K562 (cell line): Measurements from ENCODE around the gene ITGB5. TPM values are rescaled to one million over a fixed set of nuclear protein-coding genes. Genes with fewer than 3 reads are reported as not detected.

Experiments
- ATAC-seq: fragments of 200-7000 bp; cut with Tn5 transposase; 3 replicates; pipeline ENCODE4 v1.9.1; 2020; ENCODE audit warnings: moderate library complexity
- BruUV-seq: library from RNA; stranded (reverse); fragments of 400-500 nt; replicated peaks from 2 replicates; lab custom pipeline; 2021; lab: Mats Ljungman, UMichigan
- CTCF ChIA-PET: fragments of 300-600 bp; formaldehyde crosslinking; extraction: SDS; loops from one replicate; lab custom pipeline; 2021; ENCODE audit warnings: low intra/inter-chr PET ratio; lab: Yijun Ruan, JAX
- POLR2A ChIA-PET: fragments of 300-600, 350-650 bp; sonication (Branson Sonifier 250); formaldehyde crosslinking; extraction: SDS; loops from one replicate; lab custom pipeline; 2021; ENCODE audit warnings: antibody characterized with exemption, inconsistent platforms; lab: Yijun Ruan, JAX
- DNase-seq, 4 experiments: peaks; one replicate each; pipeline versions ENCODE4 v3.0.0 to v3.0.0-alpha.2; 2011 to 2018; ENCODE audit warnings: low spot score in 3 of 4, mixed read lengths in 3 of 4; ENCODE audit errors: extremely low read depth in 1 of 4
- FAIRE-seq: peaks from 2 replicates; lab custom pipeline; 2011; peaks lifted over from hg19 to GRCh38; lab: Jason Lieb, UNC
- H2AFZ ChIP-seq: 2 replicates; pipeline ENCODE4 v1.6.0; 2011; ENCODE audit warnings: low read depth, low read length, control low read depth, inconsistent platforms
- H3K27ac ChIP-seq: fragments of 200-600 bp; 3 replicates; pipeline ENCODE4 v1.8.0; 2011; ENCODE audit warnings: low read depth, mild to moderate bottlenecking, control low read depth, inconsistent platforms, low read length, moderate library complexity, mixed read lengths; ENCODE audit errors: extremely low read depth
- H3K27me3 ChIP-seq, 2 experiments: fragments of 300-600 bp in 1 of 2; 2 replicates in 1 of 2; 3 replicates in 1 of 2; pipeline versions ENCODE4 v1.6.0 to v1.8.0; 2011; ENCODE audit warnings: inconsistent platforms in 2 of 2, low read length in 2 of 2, mild to moderate bottlenecking in 1 of 2, mixed read lengths in 1 of 2, moderate library complexity in 1 of 2; ENCODE audit not compliant: control insufficient read depth in 2 of 2, insufficient read depth in 2 of 2
- H3K36me3 ChIP-seq: fragments of 300-600 bp; 3 replicates; pipeline ENCODE4 v1.8.0; 2011; ENCODE audit warnings: mild to moderate bottlenecking, low read length, inconsistent platforms; ENCODE audit not compliant: control insufficient read depth, insufficient read depth
- H3K4me1 ChIP-seq, 2 experiments: fragments of 200-600 bp in 1 of 2; replicated peaks in 1 of 2; 2 replicates in 1 of 2; 3 replicates in 1 of 2; pipeline versions ENCODE4 v1.5.1 to v1.8.0; 2011; ENCODE audit warnings: inconsistent platforms in 2 of 2, low read length in 2 of 2, mild to moderate bottlenecking in 1 of 2, mixed read lengths in 1 of 2, moderate library complexity in 1 of 2; ENCODE audit not compliant: control insufficient read depth in 2 of 2, insufficient read depth in 2 of 2
- H3K4me2 ChIP-seq: 2 replicates; pipeline ENCODE4 v1.6.1; 2011; ENCODE audit warnings: low read length, control low read depth, inconsistent platforms, mixed read lengths; ENCODE audit not compliant: insufficient read depth
- H3K4me3 ChIP-seq: fragments of 200-600 bp; sonication (generic), shearing (Covaris generic); 2 replicates; pipeline ENCODE4 v1.5.1; 2016; ENCODE audit warnings: control low read depth, inconsistent platforms
- H3K79me2 ChIP-seq: fragments of 200-600 bp; 3 replicates; pipeline ENCODE4 v1.8.0; 2011; ENCODE audit warnings: low read length, inconsistent platforms; ENCODE audit not compliant: control insufficient read depth, insufficient read depth
- H3K9ac ChIP-seq, 2 experiments: 2 replicates each; pipeline versions ENCODE4 v1.6.0 to v1.6.1; 2011; ENCODE audit warnings: low read depth in 2 of 2, low read length in 2 of 2, control low read depth in 1 of 2, inconsistent platforms in 1 of 2, mild to moderate bottlenecking in 1 of 2, mixed read lengths in 1 of 2; ENCODE audit not compliant: insufficient read depth in 1 of 2
- H3K9me1 ChIP-seq: one replicate; pipeline ENCODE4 v1.6.0; 2011; ENCODE audit warnings: inconsistent platforms, mild to moderate bottlenecking, low read length, moderate library complexity; ENCODE audit not compliant: control insufficient read depth, insufficient read depth
- H3K9me3 ChIP-seq: replicated peaks from 2 replicates; pipeline ENCODE4 v1.5.1; 2011; ENCODE audit warnings: low read depth, low read length, inconsistent platforms; ENCODE audit not compliant: control insufficient read depth, insufficient read depth
- H4K20me1 ChIP-seq: replicated peaks from 2 replicates; pipeline ENCODE4 v1.6.1; 2011; ENCODE audit warnings: low read length, inconsistent platforms, mixed read lengths; ENCODE audit not compliant: control insufficient read depth, insufficient read depth
- DMBX1 ChIP-seq: fragments of 250-450 bp; sonication (Bioruptor Pico); IDR thresholded peaks from 2 replicates; pipeline ENCODE4 v1.8.0; 2022; ENCODE audit warnings: inconsistent platforms, mild to moderate bottlenecking, moderate library complexity, borderline replicate concordance
- POLR3A ChIP-seq: IDR thresholded peaks from 2 replicates; pipeline ENCODE4 v1.6.1; 2011; ENCODE audit warnings: borderline replicate concordance, mild to moderate bottlenecking, moderate library complexity; ENCODE audit not compliant: insufficient read length, insufficient read depth; ENCODE audit errors: extremely low read depth
- PTTG1 ChIP-seq: fragments of 450-650 bp; IDR thresholded peaks from 2 replicates; pipeline ENCODE4 v1.6.1; 2016; ENCODE audit warnings: low read depth, mild to moderate bottlenecking, missing genetic modification characterization, missing compliant biosample characterization
- RFX7 ChIP-seq: fragments of 250-450 bp; sonication (Bioruptor Pico); IDR thresholded peaks from 2 replicates; pipeline ENCODE4 v1.5.1; 2021; ENCODE audit warnings: mild to moderate bottlenecking
- RNF219 ChIP-seq: fragments of 250-450 bp; sonication (Bioruptor Pico); IDR thresholded peaks from 2 replicates; pipeline ENCODE4 v1.5.0; 2022; ENCODE audit warnings: mild to moderate bottlenecking
- WGBS: fragments of 100-300 bp; shearing (Covaris generic); methylation state at CpG from one replicate; pipeline ENCODE4 v1.1.6; 2016; ENCODE audit warnings: low coverage, mixed read lengths; ENCODE audit not compliant: insufficient coverage; ENCODE audit errors: missing lambda C conversion rate; 5-methylcytosine and 5-hydroxymethylcytosine counted together
- in situ Hi-C: fragments of 300-500 bp; cut with MboI; formaldehyde crosslinking; loops from 4 replicates; pipeline ENCODE4 v1.15.0; 2018; ENCODE audit warnings: inconsistent platforms, mixed read lengths
- intact Hi-C: fragments of 100-400 bp; cut with micrococcal nuclease; formaldehyde crosslinking; loops from 2 replicates; pipeline ENCODE4 v1.14.2; 2022
- microRNA counts: library from miRNA; unstranded; fragments of <30 nt; microRNA quantifications from one replicate; lab custom pipeline; 2016
- microRNA-seq: library from miRNA; unstranded; fragments of <30 nt; microRNA quantifications from one replicate; pipeline ENCODE4, GENCODE V29; 2018; ENCODE audit warnings: borderline microRNAs expressed
- polyA plus RNA-seq, 8 experiments: library from polyadenylated mRNA; depleted of rRNA in 4 of 8; stranded (reverse) in 5 of 8; unstranded in 3 of 8; fragments of >200 nt; fragmentation: Nextera tagmentation in 2 of 8; fragmentation: Illumina TruSeq in 1 of 8; extraction: Ambion mirVana in 2 of 8; extraction: Trizol in 1 of 8; gene quantifications; 2 replicates each; pipeline versions ENCODE4 v1.2.1 to v1.2.3, GENCODE V29; 2011 to 2014; ENCODE audit warnings: inconsistent platforms in 1 of 8, missing spikeins in 1 of 8
- small RNA-seq: library from RNA; depleted of rRNA; stranded (forward); fragments of <200 nt; gene quantifications from one replicate; pipeline ENCODE3, GENCODE V24; 2014
- total RNA-seq, 7 experiments: library from RNA; depleted of rRNA in 6 of 7; stranded (reverse); fragments of >200 nt in 6 of 7; fragmentation: Illumina TruSeq in 2 of 7; extraction: Trizol in 2 of 7; gene quantifications; 2 replicates each; pipeline versions ENCODE4 v1.2.1 to v1.2.3, GENCODE V29; 2011 to 2021; ENCODE audit warnings: low replicate concordance in 1 of 7
- TF ChIP-seq, protein P1 (sequence below): sonication (generic); IDR thresholded peaks from 2 replicates; pipeline ENCODE4 v1.6.1; 2016

Gene ITGB5
- total and polyA plus RNA-seq, 9 of the 15 experiments (the other 6 are each of a cell fraction or from before 2014, with no cell fraction given): 1.7 to 46.8 (median 9.9) TPM

GRCh38 chr3:124722589-124722988 lies 164.6 kb downstream of the ITGB5 start (continued):
- TF ChIP-seq DMBX1 (no peak), POLR3A (no peak), RNF219 (no peak)
- TF ChIP-seq, all 486 proteins: peak for 0

GRCh38 chr3:124714223-124714853 lies 172.8 kb downstream of the ITGB5 start:
- WGBS: 1% methylated on average over 11 of the region's 11 CpGs
- peaks cover 0 to 12% of the 10 kb centered on the region in 2 experiments; a peak in 4 of 5 replicates for H3K27me3 ChIP-seq
- no peak for ATAC-seq
- ChIA-PET CTCF (no interaction called here), POLR2A (no interaction called here)
- H2AFZ ChIP-seq: no peak overlapping the region
- no peak overlapping the region for H3K27ac ChIP-seq
- no peak overlapping the region for H3K4me3 ChIP-seq
- in situ Hi-C loops: no loop called here
- no peaks in the 10 kb centered on the region for H3K36me3 ChIP-seq
- TF ChIP-seq RFX7 (no peak), PTTG1 (no peak)
- TF ChIP-seq, protein P1, sequence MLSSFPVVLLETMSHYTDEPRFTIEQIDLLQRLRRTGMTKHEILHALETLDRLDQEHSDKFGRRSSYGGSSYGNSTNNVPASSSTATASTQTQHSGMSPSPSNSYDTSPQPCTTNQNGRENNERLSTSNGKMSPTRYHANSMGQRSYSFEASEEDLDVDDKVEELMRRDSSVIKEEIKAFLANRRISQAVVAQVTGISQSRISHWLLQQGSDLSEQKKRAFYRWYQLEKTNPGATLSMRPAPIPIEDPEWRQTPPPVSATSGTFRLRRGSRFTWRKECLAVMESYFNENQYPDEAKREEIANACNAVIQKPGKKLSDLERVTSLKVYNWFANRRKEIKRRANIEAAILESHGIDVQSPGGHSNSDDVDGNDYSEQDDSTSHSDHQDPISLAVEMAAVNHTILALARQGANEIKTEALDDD: peak; percentile 25; the same call in 1 of the 2 replicates
- no TSS peak for BruUV-seq
- no peaks in the 10 kb centered on the region for H3K4me1 ChIP-seq
- no peak overlapping the region for H3K9ac ChIP-seq
- H3K79me2 ChIP-seq: no peaks in the 10 kb centered on the region
- no peaks in the 10 kb centered on the region for H4K20me1 ChIP-seq
- H3K9me1 ChIP-seq: no peaks in the 10 kb centered on the region
- no peaks in the 10 kb centered on the region for H3K9me3 ChIP-seq
- no peak overlapping the region for H3K4me2 ChIP-seq
- DNase-seq: no peak
- intact Hi-C loops: no loop called here
- FAIRE-seq: no peak

MicroRNAs within 50 kb of the gene (microRNA counts, 767-probe panel; counts per million panel counts)
- not detected for microRNA hsa-miR-544b (lab: Ali Mortazavi, UCI)

Small RNA genes within 50 kb of the gene (microRNA-seq; reads per million reads assigned to microRNA genes)
- gene MIR544B: not detected

Small RNA genes within 50 kb of the gene (small RNA-seq; reads per million reads assigned to genes)
- not detected for gene MIR544B

Other genes starting within 250 kb of the ITGB5 start
- 45.9 and 52.4 TPM in 2 replicates for gene UMPS, start 156.9 kb downstream of the ITGB5 start, total RNA-seq (2014; rRNA removed)
- gene UMPS, start 156.9 kb downstream of the ITGB5 start, total RNA-seq (2014; rRNA removed; fragmentation: Illumina TruSeq; extraction: Trizol): 33.8 and 34.9 TPM in 2 replicates
- 27.6 and 28.9 TPM in 2 replicates for gene UMPS, start 156.9 kb downstream of the ITGB5 start, total RNA-seq (2015; rRNA removed; fragmentation: Illumina TruSeq; extraction: Trizol)
- 39.2 and 47.3 TPM in 2 replicates for gene UMPS, start 156.9 kb downstream of the ITGB5 start, total RNA-seq (2021)
- gene UMPS, start 156.9 kb downstream of the ITGB5 start, polyA plus RNA-seq (2011; rRNA removed): 31.2 and 52.6 TPM in 2 replicates
- gene UMPS, start 156.9 kb downstream of the ITGB5 start, polyA plus RNA-seq (2014; fragmentation: Illumina TruSeq; extraction: Trizol): 24.6 and 29.6 TPM in 2 replicates
- 10 to 100 TPM; 55.9 to 91.0 TPM for gene UMPS, start 156.9 kb downstream of the ITGB5 start, polyA plus RNA-seq (2014; fragmentation: Nextera tagmentation; extraction: Ambion mirVana)
- 33.6 and 35.7 TPM in 2 replicates for gene UMPS, start 156.9 kb downstream of the ITGB5 start, polyA plus RNA-seq (2014; rRNA removed)
- gene MUC13, start 47.4 kb upstream of the ITGB5 start, total RNA-seq (2014; rRNA removed): not detected in 2 replicates
- not detected in 2 replicates for gene MUC13, start 47.4 kb upstream of the ITGB5 start, total RNA-seq (2014; rRNA removed; fragmentation: Illumina TruSeq; extraction: Trizol)
- gene MUC13, start 47.4 kb upstream of the ITGB5 start, total RNA-seq (2015; rRNA removed; fragmentation: Illumina TruSeq; extraction: Trizol): not detected in 2 replicates
- 0.09 TPM in 2 replicates for gene MUC13, start 47.4 kb upstream of the ITGB5 start, total RNA-seq (2021)
- not detected in 2 replicates for gene MUC13, start 47.4 kb upstream of the ITGB5 start, polyA plus RNA-seq (2011; rRNA removed)
- gene MUC13, start 47.4 kb upstream of the ITGB5 start, polyA plus RNA-seq (2014; fragmentation: Illumina TruSeq; extraction: Trizol): not detected in 2 replicates
- gene MUC13, start 47.4 kb upstream of the ITGB5 start, polyA plus RNA-seq (2014; fragmentation: Nextera tagmentation; extraction: Ambion mirVana): not detected
- not detected in 2 replicates for gene MUC13, start 47.4 kb upstream of the ITGB5 start, polyA plus RNA-seq (2014; rRNA removed)
- not detected in 2 replicates for gene HEG1, start 168.6 kb upstream of the ITGB5 start, total RNA-seq (2014; rRNA removed)
- not detected in 2 replicates for gene HEG1, start 168.6 kb upstream of the ITGB5 start, total RNA-seq (2014; rRNA removed; fragmentation: Illumina TruSeq; extraction: Trizol)
- gene HEG1, start 168.6 kb upstream of the ITGB5 start, total RNA-seq (2015; rRNA removed; fragmentation: Illumina TruSeq; extraction: Trizol): not detected in 2 replicates
- gene HEG1, start 168.6 kb upstream of the ITGB5 start, total RNA-seq (2021): 0.24 and 0.25 TPM in 2 replicates
- not detected in 2 replicates for gene HEG1, start 168.6 kb upstream of the ITGB5 start, polyA plus RNA-seq (2011; rRNA removed)
- gene HEG1, start 168.6 kb upstream of the ITGB5 start, polyA plus RNA-seq (2014; fragmentation: Illumina TruSeq; extraction: Trizol): not detected in 2 replicates
- gene HEG1, start 168.6 kb upstream of the ITGB5 start, polyA plus RNA-seq (2014; fragmentation: Nextera tagmentation; extraction: Ambion mirVana): not detected
- not detected in 2 replicates for gene HEG1, start 168.6 kb upstream of the ITGB5 start, polyA plus RNA-seq (2014; rRNA removed)